Frontal cortex (tissue), 4 donors: Measurements from ENCODE around the gene ARFGAP3. TPM values are rescaled to one million over a fixed set of nuclear protein-coding genes. Genes with fewer than 3 reads are reported as not detected.

ENCODE experiments used
- DNase-seq, 2 donors: peaks; one replicate each; pipeline ENCODE4 v3.0.0; 2012; ENCODE audit warnings: low spot score in 2 of 2
- FAIRE-seq: peaks from 2 replicates; lab custom pipeline; 2012; peaks lifted over from hg19 to GRCh38; lab: Jason Lieb, UNC
- total RNA-seq: library from RNA; depleted of rRNA; stranded (reverse); fragments of >200 nt; gene quantifications from one replicate; pipeline ENCODE4 v1.2.3, GENCODE V29; 2014
- donor health status: control.
- donor health status: control.
- donor health status: control.

ARFGAP3 gene
- 84.8 TPM for total RNA-seq

GRCh38 chr22:42856865-42857704, at the start of gene ARFGAP3:
Gene ARFGAP3 (minus strand): TSS chr22:42857273. CDS start chr22:42857182, 91 bp downstream.
- no peak for FAIRE-seq
- DNase-seq, result peak; percentile 98 to 99

- DNase-seq (no peak), FAIRE-seq (no peak)
These were observed 48.7 kb upstream of the ARFGAP3 start for GRCh38 chr22:42905702-42906183.

- DNase-seq, result no peak
- FAIRE-seq, result no peak
These were observed 48.1 kb upstream of the ARFGAP3 start for GRCh38 chr22:42905217-42905616.

- FAIRE-seq, result no peak
- no peak for DNase-seq
These were observed 47.0 kb upstream of the ARFGAP3 start for GRCh38 chr22:42904050-42904449.

- FAIRE-seq (no peak), DNase-seq (no peak)
These were observed 45.9 kb upstream of the ARFGAP3 start for GRCh38 chr22:42902875-42903510.

GRCh38 chr22:42901790-42902508, 44.9 kb upstream of the ARFGAP3 start:
- FAIRE-seq (no peak), DNase-seq (no peak)

GRCh38 chr22:42897960-42898359, 40.9 kb upstream of the ARFGAP3 start:
- FAIRE-seq (no peak), DNase-seq (no peak)

GRCh38 chr22:42895541-42895981, 38.5 kb upstream of the ARFGAP3 start:
- DNase-seq, result no peak
- FAIRE-seq, result no peak

GRCh38 chr22:42895087-42895486, 38.0 kb upstream of the ARFGAP3 start:
- no peak for DNase-seq
- FAIRE-seq, result no peak

GRCh38 chr22:42893371-42894150, 36.5 kb upstream of the ARFGAP3 start:
- FAIRE-seq (no peak), DNase-seq (no peak)

- no peak for FAIRE-seq
- DNase-seq, result no peak
These were observed 35.7 kb upstream of the ARFGAP3 start for GRCh38 chr22:42892571-42893316.

- DNase-seq (no peak), FAIRE-seq (no peak)
These were observed 35.1 kb upstream of the ARFGAP3 start for GRCh38 chr22:42892156-42892555.

GRCh38 chr22:42891696-42892095, 34.6 kb upstream of the ARFGAP3 start:
- no peak for DNase-seq
- FAIRE-seq, result no peak

- FAIRE-seq, result no peak
- DNase-seq, result no peak
These were observed 33.9 kb upstream of the ARFGAP3 start for GRCh38 chr22:42891008-42891407.

GRCh38 chr22:42889304-42889703, 32.2 kb upstream of the ARFGAP3 start:
- FAIRE-seq, result no peak
- no peak for DNase-seq

GRCh38 chr22:42887523-42888507, 30.7 kb upstream of the ARFGAP3 start:
- DNase-seq (no peak), FAIRE-seq (no peak)

- no peak for FAIRE-seq
- no peak for DNase-seq
These were observed 30.0 kb upstream of the ARFGAP3 start for GRCh38 chr22:42887120-42887519.

GRCh38 chr22:42885446-42885845, 28.4 kb upstream of the ARFGAP3 start:
- FAIRE-seq (no peak), DNase-seq (no peak)
